Transverse colon (tissue), 4 donors: Measurements from ENCODE around the gene SLC6A4.

Experiments used
- EP300 ChIP-seq: sonication (generic); formaldehyde crosslinking; IDR thresholded peaks from one replicate; pipeline ENCODE4 v1.6.1; 2017; ENCODE audit warnings: antibody characterized with exemption, low read depth
- POLR2A ChIP-seq: fragments of 450-650 bp; IDR thresholded peaks from one replicate; pipeline ENCODE4 v1.6.1; 2016; ENCODE audit warnings: antibody characterized with exemption, mild to moderate bottlenecking, moderate library complexity
- POLR2AphosphoS5 ChIP-seq, 3 donors: sonication (generic); formaldehyde crosslinking; IDR thresholded peaks; one replicate each; pipeline ENCODE4 v1.6.1; 2016; ENCODE audit warnings: antibody characterized with exemption in 3 of 3
- TF ChIP-seq, protein P1 (sequence below), 5 experiments: fragments of 200-600 bp in 3 of 5; fragments of 450-650 bp in 2 of 5; sonication (generic) in 3 of 5; IDR thresholded peaks; 1 replicate in 2 of 5; 2 replicates in 3 of 5; pipeline ENCODE4 v1.5.1; 2016 to 2017; ENCODE audit warnings: antibody characterized with exemption in 5 of 5, inconsistent platforms in 3 of 5, mild to moderate bottlenecking in 2 of 5, moderate library complexity in 1 of 5

DNA sequence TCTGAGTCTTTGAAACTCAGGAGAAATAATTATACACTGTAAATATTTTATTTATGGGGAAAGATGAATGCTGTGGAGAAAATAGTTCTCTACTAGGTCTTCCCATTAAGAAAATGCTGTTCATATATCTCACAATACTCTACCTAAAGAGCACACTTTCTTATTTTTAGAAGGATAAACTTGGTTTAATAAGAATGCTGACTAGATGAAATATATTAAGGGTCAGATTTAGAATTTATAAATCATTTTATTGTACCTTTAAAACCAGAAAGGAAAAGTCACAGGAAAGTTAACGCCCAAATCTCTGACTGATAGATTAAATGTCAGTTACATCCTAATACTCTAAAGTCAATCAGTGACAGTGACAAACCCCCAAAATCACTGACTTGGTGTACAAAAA is 48.7 kb downstream of the SLC6A4 start:
- TF ChIP-seq, protein P1, sequence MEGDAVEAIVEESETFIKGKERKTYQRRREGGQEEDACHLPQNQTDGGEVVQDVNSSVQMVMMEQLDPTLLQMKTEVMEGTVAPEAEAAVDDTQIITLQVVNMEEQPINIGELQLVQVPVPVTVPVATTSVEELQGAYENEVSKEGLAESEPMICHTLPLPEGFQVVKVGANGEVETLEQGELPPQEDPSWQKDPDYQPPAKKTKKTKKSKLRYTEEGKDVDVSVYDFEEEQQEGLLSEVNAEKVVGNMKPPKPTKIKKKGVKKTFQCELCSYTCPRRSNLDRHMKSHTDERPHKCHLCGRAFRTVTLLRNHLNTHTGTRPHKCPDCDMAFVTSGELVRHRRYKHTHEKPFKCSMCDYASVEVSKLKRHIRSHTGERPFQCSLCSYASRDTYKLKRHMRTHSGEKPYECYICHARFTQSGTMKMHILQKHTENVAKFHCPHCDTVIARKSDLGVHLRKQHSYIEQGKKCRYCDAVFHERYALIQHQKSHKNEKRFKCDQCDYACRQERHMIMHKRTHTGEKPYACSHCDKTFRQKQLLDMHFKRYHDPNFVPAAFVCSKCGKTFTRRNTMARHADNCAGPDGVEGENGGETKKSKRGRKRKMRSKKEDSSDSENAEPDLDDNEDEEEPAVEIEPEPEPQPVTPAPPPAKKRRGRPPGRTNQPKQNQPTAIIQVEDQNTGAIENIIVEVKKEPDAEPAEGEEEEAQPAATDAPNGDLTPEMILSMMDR (IDR thresholded peaks at IDR 0.05): no peak
- TF ChIP-seq POLR2A (no peak), EP300 (no peak), POLR2AphosphoS5 (IDR thresholded peaks at IDR 0.05) (no peak)
